Chondrocyte (in vitro differentiated cells): ENCODE data around the gene DLG2. TPM values are rescaled to one million over a fixed set of nuclear protein-coding genes. Genes with fewer than 3 reads are reported as not detected.

Experiments
- DNase-seq: peaks from one replicate; pipeline ENCODE4 v3.0.0; 2021; ENCODE audit warnings: mixed read lengths, low spot score
- H3K27ac Mint-ChIP-seq: one replicate; pipeline ENCODE4 v1.8.0; 2021; ENCODE audit warnings: mild to moderate bottlenecking, moderate library complexity, mixed read lengths; ENCODE audit not compliant: unreplicated experiment
- H3K27me3 Mint-ChIP-seq: 2 replicates; pipeline ENCODE4 v1.8.0; 2021; ENCODE audit warnings: low read depth, mixed read lengths
- H3K36me3 Mint-ChIP-seq: 2 replicates; pipeline ENCODE4 v1.8.0; 2021; ENCODE audit warnings: low read depth, mixed read lengths
- H3K4me1 Mint-ChIP-seq: 2 replicates; pipeline ENCODE4 v1.8.0; 2021; ENCODE audit warnings: low read depth, mild to moderate bottlenecking, mixed read lengths
- H3K4me3 Mint-ChIP-seq: one replicate; pipeline ENCODE4 v1.8.0; 2021; ENCODE audit warnings: mild to moderate bottlenecking, moderate library complexity, mixed read lengths; ENCODE audit not compliant: unreplicated experiment
- H3K9me3 Mint-ChIP-seq: 2 replicates; pipeline ENCODE4 v1.8.0; 2021; ENCODE audit warnings: low read depth, mixed read lengths
- CTCF ChIP-seq: fragments of 200-600 bp; sonication (generic); IDR thresholded peaks from 2 replicates; pipeline ENCODE4 v1.5.0; 2021; ENCODE audit warnings: antibody characterized with exemption, mild to moderate bottlenecking, moderate library complexity
- total RNA-seq: library from RNA; stranded (reverse); gene quantifications from 3 replicates; pipeline ENCODE4 v1.2.1, GENCODE V29; 2021

The DLG2 gene
- total RNA-seq, 1 donor from 2014 or later: 1.3 TPM

DNA sequence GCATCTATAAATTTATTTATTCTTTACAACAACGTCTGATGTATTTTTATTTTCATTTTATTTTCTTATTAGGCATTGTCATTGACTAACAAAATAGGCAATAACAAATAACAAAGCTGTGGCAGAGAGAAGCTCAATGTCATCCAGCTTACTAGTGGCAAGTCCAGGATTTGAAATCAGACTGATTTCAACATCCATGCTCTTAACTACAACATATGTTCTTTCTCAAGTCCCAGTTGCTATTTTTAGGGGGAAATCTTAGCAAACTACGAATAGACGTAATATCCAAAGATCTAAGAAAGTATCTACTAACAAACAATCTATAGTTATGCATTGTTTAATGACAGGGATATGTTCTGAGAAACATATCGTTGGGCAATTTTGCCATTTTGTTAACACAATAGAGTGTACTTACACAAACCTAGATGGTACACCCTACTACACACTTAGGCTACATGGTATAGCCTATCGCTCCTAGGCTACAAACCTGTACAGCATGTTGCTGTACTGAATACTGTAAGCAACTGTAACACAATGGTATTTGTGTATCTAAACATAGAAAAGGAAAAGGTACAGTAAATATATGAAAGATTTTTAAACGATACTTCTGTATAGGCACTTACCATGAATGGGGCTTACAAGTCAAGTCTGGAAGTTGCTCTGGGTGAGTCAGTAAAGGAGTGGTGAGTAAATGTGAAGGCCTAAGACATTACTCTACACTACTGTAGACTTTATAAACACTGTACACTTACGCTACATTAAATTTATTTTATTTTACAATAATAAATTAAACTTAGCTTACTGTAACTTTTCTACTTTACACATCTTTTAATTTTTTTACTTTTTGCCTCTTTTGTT lies 151.3 kb downstream of the DLG2 start:
- Mint-ChIP-seq H3K4me1 (no peaks in the 10 kb centered on the region), H3K27me3 (peaks cover 2% of the 10 kb centered on the region), H3K27ac (no peak overlapping the region), H3K9me3 (peaks cover 3% of the 10 kb centered on the region), H3K36me3 (no peaks in the 10 kb centered on the region), H3K4me3 (no peak overlapping the region)
- DNase-seq: no peak
- TF ChIP-seq CTCF: no peak

- H3K36me3 Mint-ChIP-seq: no peaks in the 10 kb centered on the region
- peaks cover 2% of the 10 kb centered on the region for H3K27me3 Mint-ChIP-seq
- no peak for DNase-seq
- H3K4me3 Mint-ChIP-seq: no peak overlapping the region
- H3K4me1 Mint-ChIP-seq: no peaks in the 10 kb centered on the region
- H3K27ac Mint-ChIP-seq: no peak overlapping the region
- H3K9me3 Mint-ChIP-seq: peaks cover 20% of the 10 kb centered on the region
- no peak for TF ChIP-seq CTCF
Observed at GRCh38 chr11:85472953-85473352, 154.2 kb downstream of the DLG2 start.

GRCh38 chr11:85464283-85464682 lies 162.9 kb downstream of the DLG2 start:
- no peak overlapping the region for H3K4me3 Mint-ChIP-seq
- H3K27me3 Mint-ChIP-seq: no peaks in the 10 kb centered on the region
- no peaks in the 10 kb centered on the region for H3K4me1 Mint-ChIP-seq
- H3K27ac Mint-ChIP-seq: no peak overlapping the region
- H3K36me3 Mint-ChIP-seq: no peaks in the 10 kb centered on the region
- DNase-seq: no peak
- no peak for TF ChIP-seq CTCF
- peaks cover 38% of the 10 kb centered on the region for H3K9me3 Mint-ChIP-seq

GRCh38 chr11:85459304-85459703 lies 167.8 kb downstream of the DLG2 start:
- Mint-ChIP-seq H3K9me3 (peaks cover 61% of the 10 kb centered on the region), H3K4me1 (no peaks in the 10 kb centered on the region), H3K36me3 (no peaks in the 10 kb centered on the region), H3K27ac (no peak overlapping the region), H3K27me3 (no peaks in the 10 kb centered on the region), H3K4me3 (no peak overlapping the region)
- TF ChIP-seq CTCF: no peak
- no peak for DNase-seq

- Mint-ChIP-seq H3K27me3 (peaks cover 4% of the 10 kb centered on the region), H3K36me3 (no peaks in the 10 kb centered on the region), H3K4me1 (no peaks in the 10 kb centered on the region), H3K9me3 (no peaks in the 10 kb centered on the region), H3K27ac (no peak overlapping the region), H3K4me3 (no peak overlapping the region)
- TF ChIP-seq CTCF: no peak
- DNase-seq: no peak
Observed at GRCh38 chr11:85444479-85444878, 182.7 kb downstream of the DLG2 start.
